ENCODE results near the gene PTPRN2.

DNA sequence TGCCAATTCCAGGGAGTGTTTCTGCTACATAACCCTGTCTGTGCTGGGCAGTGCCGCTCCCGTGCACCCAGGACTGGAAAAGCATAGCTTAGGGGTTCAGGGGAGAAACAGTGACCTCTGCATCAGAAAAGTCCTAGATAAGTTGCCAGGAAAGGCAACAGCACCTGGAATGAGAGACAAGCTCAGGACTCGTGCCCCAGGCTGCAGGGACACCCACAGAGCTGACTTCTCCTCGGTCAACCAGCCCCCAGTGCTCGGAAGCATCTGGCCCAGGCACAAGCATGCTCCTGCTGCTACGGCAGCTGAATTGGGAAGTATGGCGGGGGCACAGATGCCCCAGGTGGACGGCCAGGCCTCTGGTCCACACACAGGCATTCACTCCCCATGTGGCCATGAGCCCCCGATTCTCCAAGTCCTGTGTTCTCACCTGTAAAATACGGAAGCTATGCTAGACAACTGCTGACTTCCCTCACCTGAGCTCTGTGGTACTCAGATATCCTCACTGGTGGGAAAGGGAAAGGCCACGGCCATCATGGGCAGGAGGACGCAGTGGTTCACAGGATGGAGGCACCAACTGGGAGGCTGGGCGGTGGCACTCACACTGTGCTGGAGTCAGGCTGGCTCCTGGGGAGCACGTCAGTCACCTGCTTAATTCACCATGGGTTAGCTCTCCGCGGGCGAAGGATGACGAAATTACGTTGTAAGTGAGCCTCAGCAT lies 220.5 kb downstream of the PTPRN2 start:
- TF ChIP-seq CTCF (conservative IDR thresholded peaks at IDR 0.05 in 1 of 2, IDR thresholded peaks at IDR 0.05 in 1 of 2; ENCODE audit: low read depth in 1 of 2, low read length in 2 of 2) (no peak), EZH2 (IDR thresholded peaks at IDR 0.05; ENCODE audit: low read length, missing control alignments) (no peak)

All from fibroblast of lung (primary cell).